Femur (tissue), 1 donor: ENCODE results near the gene STON1.
"Not testable (repeated sequence)": the region's sequence is repeated elsewhere in the genome, so short reads cannot be mapped to it uniquely, and the experiment has no call there.

Experiments
- DNase-seq: peaks from one replicate; pipeline ENCODE4 v3.0.0-alpha.2; 2017

The STON1 gene

GRCh38 chr2:48528431-48528830, 1.5 kb upstream of the STON1 start:
- DNase-seq: no peak

- DNase-seq: peak; percentile 37
Observed at GRCh38 chr2:48529194-48529593, 760 bp upstream of the STON1 start.

- DNase-seq: peak; percentile 34
Observed at GRCh38 chr2:48529676-48530032, 300 bp upstream of the STON1 start.

GRCh38 chr2:48531141-48531648, 1.2 kb downstream of the STON1 start:
- peak; percentile 75 for DNase-seq

GRCh38 chr2:48532174-48532573, 2.2 kb downstream of the STON1 start:
- no peak for DNase-seq

- DNase-seq: no peak
Observed at GRCh38 chr2:48532824-48533223, 2.9 kb downstream of the STON1 start.

- no peak for DNase-seq
Observed at GRCh38 chr2:48534781-48535180, 4.8 kb downstream of the STON1 start.

- DNase-seq: no peak
Observed at GRCh38 chr2:48540237-48540935, 10.4 kb downstream of the STON1 start.

GRCh38 chr2:48541666-48542389, 11.9 kb downstream of the STON1 start:
- no peak for DNase-seq

GRCh38 chr2:48543895-48544294, 13.9 kb downstream of the STON1 start:
- no peak for DNase-seq

GRCh38 chr2:48545244-48545643, 15.3 kb downstream of the STON1 start:
- DNase-seq: peak; percentile 67

GRCh38 chr2:48548840-48549239, 18.9 kb downstream of the STON1 start:
- no peak for DNase-seq

- DNase-seq: no peak
Observed at GRCh38 chr2:48549972-48550371, 20.0 kb downstream of the STON1 start.

- DNase-seq: no peak
Observed at GRCh38 chr2:48551548-48551947, 21.6 kb downstream of the STON1 start.

- DNase-seq: not testable (repeated sequence)
Observed at GRCh38 chr2:48555071-48555470, 25.1 kb downstream of the STON1 start.

- DNase-seq: no peak
Observed at GRCh38 chr2:48558456-48558855, 28.5 kb downstream of the STON1 start.

GRCh38 chr2:48560546-48561209, 30.7 kb downstream of the STON1 start:
- peak; percentile 46 for DNase-seq

GRCh38 chr2:48562281-48562680, 32.3 kb downstream of the STON1 start:
- no peak for DNase-seq

- peak; percentile 60 for DNase-seq
Observed at GRCh38 chr2:48566592-48567310, 36.8 kb downstream of the STON1 start.

- DNase-seq: peak; percentile 36
Observed at GRCh38 chr2:48567671-48568070, 37.7 kb downstream of the STON1 start.

GRCh38 chr2:48568547-48568946, 38.6 kb downstream of the STON1 start:
- no peak for DNase-seq

- DNase-seq: no peak
Observed at GRCh38 chr2:48569433-48569832, 39.5 kb downstream of the STON1 start.

- DNase-seq: no peak
Observed at GRCh38 chr2:48572816-48573215, 42.9 kb downstream of the STON1 start.
